GM21528 (cell line): ENCODE data around the gene ALKBH4.
"Not testable (repeated sequence)": the region's sequence is repeated elsewhere in the genome, so short reads cannot be mapped to it uniquely, and the experiment has no call there.

Experiments
- ATAC-seq: cut with Tn5 transposase; IDR thresholded peaks from one replicate; pipeline ENCODE4 v1.9.1; 2021; ENCODE audit warnings: mild to moderate bottlenecking, moderate library complexity; ENCODE audit not compliant: unreplicated experiment, low FRiP score

The ALKBH4 gene

DNA sequence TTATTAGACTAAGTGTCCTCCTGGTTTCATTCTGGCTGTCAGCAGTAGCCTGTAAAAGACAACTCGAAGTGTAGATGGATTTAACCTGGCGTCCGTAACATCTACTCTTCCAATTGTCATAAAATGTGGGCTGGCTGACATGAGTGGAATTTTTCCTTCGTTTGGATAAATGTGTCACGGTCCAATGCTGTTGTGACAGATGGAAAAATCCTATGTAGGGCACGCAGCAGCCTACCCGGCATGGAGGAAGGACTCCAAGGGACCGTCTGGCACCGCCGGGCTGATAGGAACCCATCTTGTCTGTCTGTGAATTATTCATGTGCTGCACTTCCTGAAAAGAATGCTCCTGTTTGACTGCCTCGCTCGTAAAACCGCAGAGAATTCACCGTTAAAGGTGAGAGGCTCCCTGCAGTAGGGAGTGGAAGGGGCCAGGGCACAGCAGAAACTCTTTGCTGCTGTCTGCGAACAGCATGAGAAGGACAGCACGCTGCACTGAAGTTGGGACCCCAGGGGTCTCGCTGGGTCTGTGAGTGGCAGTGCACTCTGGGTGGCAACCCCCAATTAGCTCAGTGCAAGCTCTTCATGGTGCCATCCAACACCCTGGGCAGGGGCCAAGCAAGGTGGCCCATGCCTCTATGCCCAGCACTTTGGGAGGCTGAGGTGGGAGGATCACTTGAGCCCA, 32.9 kb downstream of the ALKBH4 start:
- ATAC-seq, result peak; percentile 33

DNA sequence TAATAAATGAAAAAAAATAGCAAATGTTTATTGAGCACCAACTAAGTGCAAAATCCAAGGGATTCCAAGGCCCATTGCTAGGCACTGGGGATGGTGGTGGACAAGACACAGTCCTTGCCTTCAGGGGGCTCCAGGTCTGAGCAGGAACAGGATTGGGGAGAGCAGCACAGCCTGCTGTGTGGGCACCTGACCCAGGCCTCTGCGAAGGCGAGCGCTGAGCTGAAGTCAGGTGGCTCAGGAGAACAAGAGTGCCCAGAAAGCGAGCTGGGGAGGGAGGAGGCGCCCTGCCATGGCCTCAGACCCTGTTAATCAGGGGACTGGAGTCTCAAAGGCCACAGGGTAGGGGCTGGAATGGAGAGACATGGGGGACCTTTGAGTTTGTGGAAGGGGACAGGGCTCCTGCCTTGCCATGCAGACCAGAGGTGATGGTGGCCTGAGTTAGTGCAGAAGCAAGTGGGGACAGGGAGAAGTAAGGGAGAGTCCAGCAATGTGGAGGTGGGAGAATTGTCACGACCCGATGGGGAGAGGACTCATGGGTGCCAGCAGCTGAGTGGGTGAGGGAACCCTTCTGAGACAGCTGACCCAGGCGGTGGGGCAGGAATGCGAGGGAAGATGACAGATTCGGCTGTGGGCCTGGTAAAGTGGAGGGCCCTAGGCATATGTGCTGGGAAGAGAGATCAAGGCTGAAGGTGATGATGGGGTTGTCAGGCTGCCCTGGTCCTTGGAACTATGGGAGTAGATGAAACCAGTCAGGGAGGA, 35.3 kb downstream of the ALKBH4 start:
- ATAC-seq, result no peak

DNA sequence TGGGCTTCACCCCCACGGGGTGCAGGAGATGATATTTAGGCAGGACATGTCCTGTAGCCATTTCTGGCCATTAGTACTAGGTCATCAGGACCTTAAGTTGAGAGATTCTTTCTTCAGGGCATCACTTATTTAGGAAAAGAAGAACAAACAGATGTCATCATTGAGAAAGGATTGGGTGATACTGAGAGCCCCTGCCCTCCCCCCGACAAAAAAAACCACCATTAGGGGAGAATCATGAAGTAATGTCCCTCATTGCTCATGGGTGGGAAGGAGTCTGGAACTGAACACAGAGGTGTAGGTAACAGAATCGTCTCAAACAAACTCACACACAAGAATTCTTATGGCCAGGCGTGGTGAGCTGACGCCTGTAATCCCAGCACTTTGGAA, 37.7 kb downstream of the ALKBH4 start:
- ATAC-seq, result no peak

DNA sequence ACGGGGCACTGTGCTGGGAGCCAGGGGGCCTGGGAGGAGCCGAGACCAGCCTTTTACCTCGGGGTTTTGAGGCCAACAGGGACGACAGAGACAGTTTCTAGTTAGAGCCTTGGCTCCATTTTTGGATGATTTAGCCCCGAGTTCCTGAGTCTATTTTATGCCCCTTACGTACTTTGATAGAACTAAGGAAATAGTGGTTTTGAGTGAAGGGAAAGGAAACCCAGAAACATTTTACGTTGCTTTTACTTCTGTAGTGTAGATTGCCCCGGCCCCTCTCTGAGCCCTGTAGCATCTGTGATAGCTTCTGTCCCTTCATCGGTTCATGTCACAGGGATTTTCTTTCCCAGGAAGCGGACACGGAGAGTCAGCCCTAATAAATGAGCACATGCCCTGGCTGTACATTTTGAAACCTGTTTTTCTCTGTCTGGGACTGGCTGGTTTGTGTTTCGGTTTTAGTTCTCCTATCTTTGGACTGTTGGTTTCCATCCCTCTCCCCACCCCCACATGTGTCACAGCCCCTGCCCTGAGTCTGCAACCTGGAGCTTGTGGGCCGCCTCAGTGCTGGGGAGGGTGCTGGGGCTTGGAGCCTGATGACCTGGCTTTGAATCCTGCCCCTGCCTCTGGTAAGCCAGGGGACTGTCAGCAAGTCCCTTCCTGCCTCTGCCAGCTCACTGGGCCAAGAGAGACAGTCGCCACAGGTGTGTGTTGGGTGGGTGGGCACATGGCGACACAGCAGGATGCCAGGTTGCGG, 38.2 kb downstream of the ALKBH4 start:
- ATAC-seq, result peak; percentile 47

DNA sequence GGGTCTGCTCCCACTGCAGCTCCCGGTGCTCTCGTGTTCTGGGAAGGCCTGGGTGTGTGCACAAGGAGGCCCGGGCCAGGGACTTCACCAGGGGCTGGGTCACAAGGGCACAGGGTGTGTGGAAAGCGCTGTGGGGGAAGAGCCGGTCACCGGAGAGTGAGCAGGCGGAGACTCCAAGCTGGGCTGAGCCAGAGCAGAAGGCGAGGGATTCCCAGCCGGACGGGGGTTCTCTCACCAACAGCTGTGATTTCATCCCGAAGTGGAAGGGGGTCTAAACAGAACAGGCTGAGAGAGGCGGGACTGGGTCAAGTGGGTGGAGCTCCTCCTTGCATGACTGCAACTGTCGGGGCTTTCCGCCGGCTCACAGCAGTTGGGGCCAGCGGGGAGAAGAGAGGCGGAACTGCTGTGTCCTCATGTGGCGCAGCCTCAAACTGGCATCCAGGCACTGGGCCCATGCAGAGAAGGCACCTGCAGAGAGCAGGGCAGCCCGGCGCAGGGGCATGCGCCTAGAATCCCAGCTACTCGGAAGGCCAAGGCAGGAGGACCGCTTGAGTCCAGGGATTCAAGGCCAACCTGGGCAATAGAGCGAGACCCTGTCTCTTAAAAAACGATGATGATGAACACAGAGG, 38.9 kb downstream of the ALKBH4 start:
- peak; percentile 65 for ATAC-seq

DNA sequence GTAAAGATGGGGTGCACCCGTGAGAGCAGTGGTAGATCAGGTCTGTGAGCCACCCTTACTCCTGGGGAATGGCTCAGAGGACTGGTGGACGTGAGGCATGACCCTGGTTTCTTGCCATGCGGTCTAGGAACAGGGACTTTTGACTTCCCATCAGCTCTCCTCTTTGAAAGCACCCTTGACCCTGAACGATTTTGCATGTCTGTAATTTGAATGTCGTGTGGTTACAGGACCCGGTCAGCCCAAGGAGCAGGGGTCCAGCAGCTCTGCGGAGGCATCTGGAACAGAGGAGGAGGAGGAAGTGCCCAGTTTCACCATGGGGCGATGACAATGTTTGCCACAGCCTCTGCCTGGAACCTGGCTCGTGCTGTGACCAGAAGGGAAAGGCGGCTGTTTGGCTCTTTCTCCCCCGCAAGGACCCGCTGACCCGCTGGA, 39.9 kb downstream of the ALKBH4 start:
- ATAC-seq, result no peak

DNA sequence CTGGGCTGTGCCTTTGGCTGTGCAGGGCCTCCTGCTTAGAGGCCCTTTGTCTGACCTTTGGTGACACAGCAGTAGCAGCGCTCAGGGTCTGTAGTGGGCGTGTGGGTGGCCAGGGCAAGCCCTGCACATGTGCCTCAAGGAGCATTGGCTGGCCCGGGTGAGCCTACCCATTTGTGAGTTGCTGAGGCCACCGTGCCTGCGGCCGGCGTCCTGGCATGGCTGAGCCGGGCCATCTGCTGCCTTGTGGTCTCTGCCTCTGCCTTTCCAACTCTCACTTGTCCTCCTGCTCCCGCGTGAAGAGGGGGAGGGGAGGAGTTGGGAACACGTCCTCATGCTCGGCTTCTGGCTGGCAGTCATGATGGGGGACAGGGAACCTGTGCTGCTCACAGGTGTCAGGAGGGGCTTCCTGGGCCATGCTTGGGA, 40.5 kb downstream of the ALKBH4 start:
- ATAC-seq, result no peak

DNA sequence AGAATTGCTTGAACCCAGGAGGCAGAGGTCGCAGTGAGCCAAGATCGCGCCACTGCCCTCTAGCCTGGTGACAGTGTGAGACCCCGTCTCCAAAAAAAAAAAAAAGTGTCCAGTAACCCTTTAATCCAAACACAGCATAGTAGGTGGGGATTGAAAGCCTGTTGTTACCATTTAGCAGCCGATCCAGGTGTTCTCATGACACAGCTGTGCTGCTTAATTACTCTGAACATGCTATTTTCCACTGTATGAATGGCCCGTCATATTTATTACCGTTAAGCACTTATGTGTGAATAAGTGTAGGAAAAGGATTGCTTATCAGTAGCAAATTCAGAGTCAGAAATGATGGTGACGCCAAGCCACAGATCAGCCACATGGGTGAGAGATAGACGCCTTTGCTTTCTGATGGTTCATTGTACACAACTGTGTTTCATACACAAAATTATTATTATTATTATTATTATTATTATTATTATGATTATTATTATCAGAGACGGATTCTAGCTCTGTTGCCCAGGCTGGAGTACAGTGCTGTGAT, 42.9 kb downstream of the ALKBH4 start:
- no peak for ATAC-seq

DNA sequence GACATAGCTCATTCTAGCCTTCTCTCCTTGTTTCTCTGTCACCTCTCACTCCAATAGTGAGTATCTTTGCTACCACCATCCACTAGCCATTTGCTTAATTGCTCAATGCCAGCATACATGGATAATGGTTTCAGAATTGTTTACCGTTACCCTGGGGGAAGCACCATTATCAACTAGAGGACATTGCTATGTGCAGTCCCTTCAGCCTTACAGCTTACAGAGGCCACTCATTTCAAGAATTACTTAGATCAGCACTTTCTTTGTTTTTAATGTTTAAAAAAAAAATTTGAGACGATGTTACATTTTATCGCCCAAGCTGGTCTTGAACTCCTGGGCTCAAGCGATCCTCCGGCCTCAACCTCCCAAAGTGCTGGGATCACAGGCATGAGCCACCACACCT, 46.1 kb downstream of the ALKBH4 start:
- no peak for ATAC-seq

DNA sequence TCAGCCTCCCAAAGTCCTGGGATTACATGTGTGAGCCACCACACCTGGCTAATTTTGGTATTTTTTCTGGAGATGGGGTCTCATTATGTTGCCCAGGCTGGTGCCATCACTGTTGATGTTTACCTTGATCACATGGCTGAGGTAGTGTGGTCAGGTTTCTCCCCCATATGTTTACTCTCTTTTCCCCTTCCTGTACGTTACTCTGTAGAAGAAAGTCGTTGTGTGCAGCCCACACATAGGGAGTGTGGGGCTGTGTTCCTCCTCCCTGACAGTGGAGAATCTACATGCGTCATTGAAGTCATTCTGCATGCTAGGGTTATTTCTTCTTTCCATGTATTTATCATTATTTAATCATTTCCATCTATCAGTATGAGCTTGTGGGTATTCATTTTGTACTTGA, 47.6 kb downstream of the ALKBH4 start:
- ATAC-seq, result no peak

DNA sequence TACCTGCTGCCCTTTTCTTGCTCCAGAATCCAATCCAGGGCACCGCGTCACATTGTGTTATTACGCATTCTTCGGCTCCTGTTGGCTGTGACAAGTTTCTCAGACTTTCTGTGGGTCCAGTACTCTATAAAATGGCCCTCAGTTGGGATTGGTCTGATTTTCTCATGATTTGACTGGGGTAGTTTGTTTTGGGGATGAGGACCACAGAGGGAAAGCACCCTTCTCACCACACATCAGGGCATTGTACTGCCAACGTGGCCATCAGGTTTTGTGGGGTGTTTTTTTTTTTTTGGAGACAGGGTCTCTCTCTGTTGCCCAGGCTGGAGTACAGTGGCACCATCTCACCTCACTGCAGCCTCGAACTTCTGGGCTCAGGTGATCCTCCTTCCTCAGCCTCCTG, 48.3 kb downstream of the ALKBH4 start:
- no peak for ATAC-seq

DNA sequence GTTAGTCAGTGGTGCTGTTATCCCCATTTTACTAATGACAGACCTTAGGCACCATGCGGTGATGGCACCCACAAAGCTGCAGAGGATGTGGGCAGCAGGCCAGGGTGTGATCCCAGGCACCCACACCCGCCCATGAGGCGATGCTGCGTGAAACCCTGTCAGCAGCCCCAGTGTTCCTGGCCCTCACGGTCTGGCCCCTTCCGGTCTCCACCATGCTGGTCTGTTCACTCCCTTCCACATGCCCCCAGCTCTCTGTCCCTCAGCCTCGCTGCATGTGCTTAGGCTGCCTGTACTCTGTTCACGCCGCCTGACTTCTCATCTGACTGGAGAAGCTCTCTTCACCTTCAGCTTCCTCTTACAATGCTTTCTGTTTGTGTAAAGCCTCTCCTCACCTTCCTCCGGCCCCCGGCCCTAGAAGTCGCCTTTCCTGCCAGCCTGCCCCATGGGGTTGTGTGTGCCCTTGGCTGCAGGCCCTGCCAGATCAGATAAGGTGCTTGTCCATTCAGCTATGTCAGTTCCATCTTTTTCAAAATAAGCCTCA, 48.9 kb downstream of the ALKBH4 start:
- no peak for ATAC-seq

DNA sequence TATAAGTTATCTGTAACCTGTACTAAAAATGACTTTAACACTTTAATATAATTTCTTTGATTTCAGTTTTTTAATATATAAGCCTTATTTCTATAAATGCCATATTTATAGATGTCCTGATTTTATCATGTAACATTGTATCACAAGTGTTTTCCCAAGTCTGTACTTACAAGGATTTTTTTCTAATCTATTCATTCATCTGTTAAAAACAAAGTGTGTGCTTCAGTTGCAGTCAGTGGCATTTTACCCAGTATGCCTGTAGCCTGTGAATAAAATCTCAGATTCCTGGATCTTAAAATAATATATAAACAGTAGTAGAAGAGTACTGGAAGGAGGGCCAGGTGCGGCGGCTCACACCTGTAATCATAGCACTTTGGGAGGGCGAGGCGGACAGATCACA, 51.1 kb downstream of the ALKBH4 start:
- ATAC-seq, result no peak

DNA sequence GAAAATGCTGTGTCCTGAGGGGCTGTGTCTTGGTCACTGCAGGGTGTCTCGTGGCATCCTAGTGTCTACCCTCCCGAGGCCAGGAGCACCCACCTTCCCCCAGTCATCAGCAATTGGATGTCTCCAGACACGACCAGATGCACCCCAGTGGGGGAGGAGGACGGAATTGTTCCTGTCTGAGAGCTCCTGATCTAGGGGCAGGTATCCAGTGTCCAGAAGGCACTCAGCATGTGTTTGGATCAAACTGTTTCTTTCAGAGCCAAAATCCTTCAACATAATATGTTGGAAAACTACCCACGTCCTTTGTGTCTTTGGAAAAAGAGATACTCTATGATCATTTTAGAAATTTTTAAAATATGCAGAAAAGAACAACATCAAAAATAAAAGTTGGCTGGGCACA, 51.6 kb downstream of the ALKBH4 start:
- ATAC-seq, result no peak

DNA sequence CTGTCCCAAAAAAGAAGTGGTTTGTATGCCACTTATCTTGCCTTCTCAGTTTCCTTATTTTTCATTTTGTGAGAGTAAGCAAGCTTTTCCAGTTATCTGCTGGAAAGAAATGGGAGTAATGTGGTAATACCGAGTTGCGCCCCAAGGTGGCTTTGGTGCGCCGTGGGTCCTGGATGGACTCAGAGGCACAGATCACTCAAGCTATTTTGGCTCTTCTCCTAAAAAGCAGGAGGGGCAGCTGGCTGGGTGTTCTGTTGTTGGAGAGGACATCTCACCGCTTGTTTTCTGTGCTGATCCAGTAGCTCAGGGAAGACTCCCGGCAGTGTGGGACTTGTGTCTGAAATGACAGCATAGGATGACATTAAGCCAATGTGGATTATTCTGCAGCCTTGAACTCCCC, 52.1 kb downstream of the ALKBH4 start:
- ATAC-seq, result no peak

DNA sequence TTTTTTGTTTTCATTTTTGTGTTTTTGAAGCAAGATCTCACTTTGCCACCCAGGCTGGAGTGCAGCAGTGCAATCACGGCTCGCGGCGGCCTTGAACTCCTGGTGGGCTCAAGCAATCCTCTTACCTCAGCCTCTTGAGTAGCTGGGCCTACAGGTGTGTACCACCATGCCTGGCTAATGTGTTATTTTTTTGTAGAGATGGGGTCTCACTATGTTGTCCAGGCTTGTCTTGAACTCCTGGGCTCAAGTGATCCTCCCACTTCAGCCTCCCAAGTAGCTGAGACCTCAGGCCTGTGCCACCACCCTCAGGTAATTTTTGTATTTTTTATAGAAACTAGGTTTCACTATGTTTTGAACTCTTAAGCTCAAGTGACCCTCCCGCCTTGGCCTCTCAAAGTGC, 53.7 kb downstream of the ALKBH4 start:
- no peak for ATAC-seq

DNA sequence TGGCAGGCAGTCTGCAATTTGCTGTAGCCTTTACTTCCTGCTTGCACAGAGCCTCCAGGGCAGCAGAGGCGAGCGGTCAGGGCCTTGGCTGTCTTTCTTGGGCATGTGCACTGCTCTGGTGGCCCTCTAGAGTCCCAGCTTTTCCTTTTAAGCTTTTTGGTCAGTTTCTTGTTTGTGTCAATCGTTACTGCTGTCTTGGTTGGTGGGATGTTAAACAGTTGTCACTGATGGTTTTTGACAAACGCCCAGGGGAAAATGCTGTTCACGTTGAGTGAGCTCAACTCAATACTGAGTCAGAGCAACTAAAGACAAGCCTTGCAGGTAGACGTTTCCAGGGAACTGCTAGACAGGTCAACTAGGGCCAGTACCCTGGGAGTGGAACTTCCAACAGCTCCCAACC, 54.5 kb downstream of the ALKBH4 start:
- no peak for ATAC-seq

DNA sequence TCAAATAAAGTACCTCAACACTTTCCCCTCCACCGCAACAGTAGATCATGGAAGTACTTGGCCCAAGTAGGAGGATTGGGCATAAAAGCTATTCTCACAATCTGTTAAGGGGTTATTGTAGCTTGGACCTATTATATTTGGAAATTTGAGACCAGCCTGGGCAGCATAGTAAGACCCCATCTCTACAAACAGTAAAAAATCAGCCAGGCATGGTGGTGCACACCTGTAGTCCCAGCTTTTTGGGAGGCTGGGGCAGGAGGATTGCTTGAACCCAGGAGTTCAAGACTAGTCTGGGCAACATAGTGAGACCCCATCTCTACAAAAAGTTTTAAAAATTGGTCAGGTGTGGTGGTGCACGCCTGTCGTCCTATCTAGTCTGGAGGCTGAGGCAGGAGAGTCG, 55.3 kb downstream of the ALKBH4 start:
- no peak for ATAC-seq

DNA sequence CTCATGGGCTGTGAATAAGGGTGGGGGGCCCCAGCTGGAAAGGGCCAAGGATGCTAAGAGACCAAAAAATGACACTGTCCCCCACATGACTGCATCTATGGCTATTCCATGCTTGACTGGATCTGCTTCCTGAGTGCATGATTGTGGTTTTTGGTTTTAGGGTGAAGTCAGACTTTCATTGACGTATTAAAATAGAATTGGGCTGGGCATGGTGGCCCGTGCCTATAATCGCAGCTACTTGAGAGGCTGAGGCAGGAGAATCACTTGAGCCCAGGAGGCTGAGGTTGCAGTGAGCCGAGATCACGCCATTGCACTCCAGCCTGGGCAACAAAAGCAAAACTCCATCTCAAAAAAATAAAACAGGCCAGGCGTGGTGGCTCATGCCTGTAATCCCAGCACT, 56.1 kb downstream of the ALKBH4 start:
- not testable (repeated sequence) for ATAC-seq

DNA sequence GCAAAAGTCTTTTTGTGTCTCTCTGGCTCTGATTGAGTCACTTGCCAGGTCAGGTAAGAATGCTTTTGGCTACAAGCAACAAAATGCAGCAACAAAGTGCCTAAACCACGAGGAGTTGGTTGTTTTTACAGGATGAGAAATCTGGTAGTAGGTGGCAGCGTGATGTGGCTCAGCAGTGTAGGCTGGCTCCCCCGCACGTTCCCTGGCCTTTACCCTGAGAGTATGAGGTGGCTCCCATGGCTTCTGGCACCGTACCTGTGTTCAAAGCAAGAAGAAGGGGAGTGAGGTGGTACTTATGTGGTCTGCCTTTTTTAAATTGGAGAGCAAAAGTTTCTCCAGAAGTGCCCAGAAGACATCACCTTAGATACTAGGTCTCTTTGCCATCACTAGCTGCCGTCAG, 56.8 kb downstream of the ALKBH4 start:
- no peak for ATAC-seq
